ENCODE results near the gene BANF2.

BANF2 gene

DNA sequence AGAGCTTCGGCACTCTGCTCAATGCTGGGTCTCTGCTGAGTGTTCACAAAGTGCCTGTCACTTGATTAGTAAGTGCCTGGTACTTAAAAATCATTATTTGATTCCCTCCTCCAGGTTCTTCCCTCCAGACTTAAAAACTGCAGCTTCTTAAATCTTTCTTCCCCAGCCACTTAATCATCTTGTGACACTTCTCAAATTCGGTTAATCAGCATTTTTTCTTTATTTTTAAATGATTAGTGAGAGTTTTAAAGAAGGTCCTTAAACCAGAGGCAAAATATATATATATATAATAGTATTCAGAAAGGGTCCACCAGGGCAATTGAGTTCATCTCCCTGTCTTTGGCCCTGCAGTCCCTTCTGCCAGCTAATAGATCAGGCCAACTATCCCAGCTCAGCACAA, 8.0 kb upstream of the BANF2 start:
- Histone ChIP-seq H3K36me3 (ENCODE audit: control insufficient read depth, insufficient read depth, low read length) (no peaks in the 10 kb centered on the region), H3K4me3 (ENCODE audit: low read depth, low read length) (no peak overlapping the region), H3K9me3 (ENCODE audit: control insufficient read depth, low read length) (no peaks in the 10 kb centered on the region), H3K27me3 (ENCODE audit: control insufficient read depth, insufficient read depth, low read length) (no peaks in the 10 kb centered on the region), H3K79me2 (no peaks in the 10 kb centered on the region), H2AFZ (no peak overlapping the region), H3K4me2 (ENCODE audit: low read length) (no peak overlapping the region), H3K27ac (no peak overlapping the region), H3K4me1 (no peaks in the 10 kb centered on the region), H3K9ac (no peak overlapping the region)
- TF ChIP-seq, protein P1, sequence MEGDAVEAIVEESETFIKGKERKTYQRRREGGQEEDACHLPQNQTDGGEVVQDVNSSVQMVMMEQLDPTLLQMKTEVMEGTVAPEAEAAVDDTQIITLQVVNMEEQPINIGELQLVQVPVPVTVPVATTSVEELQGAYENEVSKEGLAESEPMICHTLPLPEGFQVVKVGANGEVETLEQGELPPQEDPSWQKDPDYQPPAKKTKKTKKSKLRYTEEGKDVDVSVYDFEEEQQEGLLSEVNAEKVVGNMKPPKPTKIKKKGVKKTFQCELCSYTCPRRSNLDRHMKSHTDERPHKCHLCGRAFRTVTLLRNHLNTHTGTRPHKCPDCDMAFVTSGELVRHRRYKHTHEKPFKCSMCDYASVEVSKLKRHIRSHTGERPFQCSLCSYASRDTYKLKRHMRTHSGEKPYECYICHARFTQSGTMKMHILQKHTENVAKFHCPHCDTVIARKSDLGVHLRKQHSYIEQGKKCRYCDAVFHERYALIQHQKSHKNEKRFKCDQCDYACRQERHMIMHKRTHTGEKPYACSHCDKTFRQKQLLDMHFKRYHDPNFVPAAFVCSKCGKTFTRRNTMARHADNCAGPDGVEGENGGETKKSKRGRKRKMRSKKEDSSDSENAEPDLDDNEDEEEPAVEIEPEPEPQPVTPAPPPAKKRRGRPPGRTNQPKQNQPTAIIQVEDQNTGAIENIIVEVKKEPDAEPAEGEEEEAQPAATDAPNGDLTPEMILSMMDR (IDR thresholded peaks at IDR 0.05): no peak

DNA sequence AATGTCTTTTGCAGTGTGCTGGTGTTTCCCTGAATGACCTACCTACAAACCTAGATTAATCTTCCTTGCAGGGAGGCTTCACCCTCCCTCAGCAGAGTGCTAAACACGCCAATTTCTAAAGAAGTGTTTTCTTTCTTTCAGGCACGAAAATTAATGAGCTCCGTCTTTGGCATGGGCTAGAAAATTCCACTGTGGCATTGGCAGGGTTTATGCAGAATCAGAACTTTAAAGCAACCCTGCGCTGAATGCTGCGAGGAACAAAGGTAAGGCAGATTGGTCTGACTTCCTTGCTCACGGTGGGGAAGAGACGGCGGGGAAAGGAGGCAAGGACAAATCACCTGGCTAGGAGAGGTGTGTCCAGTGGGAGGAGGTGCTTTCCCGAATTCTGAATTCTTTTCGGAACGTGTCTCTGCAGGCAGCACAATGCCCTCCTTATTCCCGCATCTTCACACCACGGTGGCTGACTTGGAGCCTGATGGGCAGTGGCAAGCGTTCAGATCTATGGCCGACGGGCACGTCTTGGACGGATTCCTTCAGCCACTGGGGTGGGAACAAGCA, 6.2 kb upstream of the BANF2 start:
- no peaks in the 10 kb centered on the region for H3K79me2 ChIP-seq
- H3K27ac ChIP-seq: no peak overlapping the region
- no peaks in the 10 kb centered on the region for H3K9me3 ChIP-seq (ENCODE audit: control insufficient read depth, low read length)
- no peaks in the 10 kb centered on the region for H3K4me1 ChIP-seq
- H3K27me3 ChIP-seq (ENCODE audit: control insufficient read depth, insufficient read depth, low read length): no peaks in the 10 kb centered on the region
- no peak overlapping the region for H2AFZ ChIP-seq
- H3K4me2 ChIP-seq (ENCODE audit: low read length): no peak overlapping the region
- TF ChIP-seq, protein P1 (IDR thresholded peaks at IDR 0.05): no peak
- no peak overlapping the region for H3K9ac ChIP-seq
- H3K4me3 ChIP-seq (ENCODE audit: low read depth, low read length): no peak overlapping the region
- H3K36me3 ChIP-seq (ENCODE audit: control insufficient read depth, insufficient read depth, low read length): no peaks in the 10 kb centered on the region

DNA sequence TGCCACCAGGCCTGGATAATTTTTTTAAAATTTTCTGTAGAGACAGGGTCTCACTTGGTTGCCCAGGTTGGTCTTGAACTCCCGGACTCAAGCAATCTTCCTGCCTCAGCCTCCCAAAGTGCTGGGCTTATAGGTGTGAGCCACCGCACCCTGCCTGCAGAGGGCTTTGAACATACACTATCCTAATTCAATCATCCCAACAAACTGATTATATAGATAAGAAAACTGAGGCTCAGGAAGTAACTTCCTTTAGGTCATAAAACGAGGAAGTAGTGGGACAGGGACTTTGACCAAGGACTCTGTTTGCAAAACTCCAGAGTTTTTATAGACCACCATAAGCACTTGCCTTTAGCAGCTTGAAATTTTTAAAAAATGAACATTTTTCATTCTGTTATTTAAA, 5.0 kb upstream of the BANF2 start:
- Histone ChIP-seq H3K36me3 (ENCODE audit: control insufficient read depth, insufficient read depth, low read length) (no peaks in the 10 kb centered on the region), H3K4me1 (no peaks in the 10 kb centered on the region), H3K27me3 (ENCODE audit: control insufficient read depth, insufficient read depth, low read length) (no peaks in the 10 kb centered on the region), H3K79me2 (no peaks in the 10 kb centered on the region), H3K4me3 (ENCODE audit: low read depth, low read length) (no peak overlapping the region), H2AFZ (no peak overlapping the region), H3K27ac (no peak overlapping the region), H3K9ac (no peak overlapping the region), H3K4me2 (ENCODE audit: low read length) (no peak overlapping the region), H3K9me3 (ENCODE audit: control insufficient read depth, low read length) (no peaks in the 10 kb centered on the region)
- TF ChIP-seq, protein P1 (IDR thresholded peaks at IDR 0.05): no peak

DNA sequence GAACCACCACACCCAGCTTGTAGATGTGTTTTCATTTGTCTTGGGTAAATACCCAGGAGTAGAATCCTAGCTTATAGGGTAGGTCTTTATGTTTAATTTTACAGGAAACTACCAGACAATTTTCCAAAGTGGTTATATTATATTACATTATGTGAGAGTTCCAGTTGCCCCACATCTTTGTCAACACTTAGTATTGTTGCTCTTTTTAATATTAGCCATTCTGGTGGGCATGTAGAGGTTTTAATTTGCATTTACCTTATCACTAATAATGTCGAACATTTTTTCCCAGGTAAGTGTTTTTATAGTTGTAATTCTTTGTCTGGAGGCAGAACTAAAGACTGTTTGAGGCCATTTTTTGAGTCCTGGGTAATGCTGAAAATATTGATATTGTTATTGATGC, 3.5 kb upstream of the BANF2 start:
- TF ChIP-seq, protein P1 (IDR thresholded peaks at IDR 0.05): no peak
- Histone ChIP-seq H3K4me3 (ENCODE audit: low read depth, low read length) (no peak overlapping the region), H3K4me2 (ENCODE audit: low read length) (no peak overlapping the region), H3K4me1 (no peaks in the 10 kb centered on the region), H3K36me3 (ENCODE audit: control insufficient read depth, insufficient read depth, low read length) (no peaks in the 10 kb centered on the region), H3K27ac (no peak overlapping the region), H2AFZ (no peak overlapping the region), H3K9ac (no peak overlapping the region), H3K27me3 (ENCODE audit: control insufficient read depth, insufficient read depth, low read length) (no peaks in the 10 kb centered on the region), H3K79me2 (no peaks in the 10 kb centered on the region), H3K9me3 (ENCODE audit: control insufficient read depth, low read length) (no peaks in the 10 kb centered on the region)

DNA sequence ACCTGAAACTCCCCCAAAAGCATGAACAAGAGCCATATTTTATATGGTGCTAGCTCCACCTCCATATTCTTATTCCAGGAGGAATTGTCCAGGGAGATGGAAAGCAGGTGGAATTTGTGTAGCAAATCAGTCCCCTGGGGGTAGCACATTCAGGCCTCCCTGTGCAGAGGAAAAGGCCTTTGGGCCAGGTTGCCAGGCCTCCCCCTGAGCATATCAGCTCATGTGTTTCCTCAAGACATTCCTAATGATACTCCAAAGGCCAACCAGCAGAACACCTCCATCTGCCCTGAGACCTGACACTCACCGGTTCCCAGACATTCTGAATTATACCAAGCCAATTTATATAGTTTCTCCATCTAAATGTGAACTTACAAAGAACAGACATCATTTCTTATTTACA, 2.6 kb upstream of the BANF2 start:
- TF ChIP-seq, protein P1 (IDR thresholded peaks at IDR 0.05): no peak
- no peaks in the 10 kb centered on the region for H3K79me2 ChIP-seq
- no peaks in the 10 kb centered on the region for H3K27me3 ChIP-seq (ENCODE audit: control insufficient read depth, insufficient read depth, low read length)
- H3K9ac ChIP-seq: no peak overlapping the region
- no peaks in the 10 kb centered on the region for H3K4me1 ChIP-seq
- H3K4me3 ChIP-seq (ENCODE audit: low read depth, low read length): no peak overlapping the region
- H2AFZ ChIP-seq: no peak overlapping the region
- no peaks in the 10 kb centered on the region for H3K9me3 ChIP-seq (ENCODE audit: control insufficient read depth, low read length)
- H3K27ac ChIP-seq: no peak overlapping the region
- H3K36me3 ChIP-seq (ENCODE audit: control insufficient read depth, insufficient read depth, low read length): no peaks in the 10 kb centered on the region
- no peak overlapping the region for H3K4me2 ChIP-seq (ENCODE audit: low read length)

Data from parathyroid adenoma (tissue), 2 donors.